Thyroid gland (tissue), 4 donors: ENCODE results near the gene ST7L.

Source experiments
- CTCF ChIP-seq, 6 experiments: fragments of 200-600 bp in 3 of 6; fragments of 450-650 bp in 3 of 6; sonication (generic) in 3 of 6; IDR thresholded peaks; one replicate each; pipeline ENCODE4 v1.5.1; 2016 to 2019; ENCODE audit warnings: antibody characterized with exemption in 6 of 6, mild to moderate bottlenecking in 2 of 6, inconsistent platforms in 1 of 6, moderate library complexity in 1 of 6
- POLR2A ChIP-seq, 2 donors: fragments of 450-650 bp; IDR thresholded peaks; one replicate each; pipeline ENCODE4 v1.6.1; 2017; ENCODE audit warnings: antibody characterized with exemption in 2 of 2, mild to moderate bottlenecking in 2 of 2, moderate library complexity in 1 of 2

GRCh38 chr1:112529301-112529700 lies 89.6 kb downstream of the ST7L start:
- TF ChIP-seq POLR2A (IDR thresholded peaks at IDR 0.05) (no peak), CTCF (IDR thresholded peaks at IDR 0.05) (no peak)
